ENCODE results near the gene PCDHA1. TPM values are rescaled to one million over a fixed set of nuclear protein-coding genes. Genes with fewer than 3 reads are reported as not detected.
A peak's percentile ranks its signal among the peaks of the same experiment; 100 is the strongest.

The PCDHA1 gene
- polyA plus RNA-seq, 1 donor (not counting 4 experiments of a cell fraction or from before 2014, with no cell fraction given) = 0.03 TPM

DNA sequence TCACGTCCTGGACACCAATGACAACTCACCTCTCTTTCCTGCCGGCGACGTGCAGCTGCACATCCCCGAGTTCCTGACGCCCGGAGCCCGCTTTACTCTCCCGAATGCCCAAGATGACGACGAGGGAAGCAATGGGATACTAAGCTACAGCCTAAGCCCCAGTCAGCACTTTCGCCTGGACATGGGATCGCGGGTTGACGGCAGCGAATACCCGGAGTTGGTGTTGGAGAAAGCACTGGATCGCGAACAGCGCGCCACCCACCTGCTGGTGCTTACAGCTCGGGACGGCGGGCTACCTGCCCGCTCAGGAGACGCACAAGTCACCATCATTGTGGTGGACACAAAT is 141.3 kb downstream of the PCDHA1 start:
- Histone ChIP-seq H3K9ac (ENCODE audit: control insufficient read depth, extremely low read depth, insufficient read depth, low read length) (no peak overlapping the region), H3K36me3 (ENCODE audit: control insufficient read depth in 2 of 2, extremely low read depth in 1 of 2, insufficient read depth in 2 of 2, low read length in 2 of 2) (no peaks in the 10 kb centered on the region), H3K27me3 (ENCODE audit: control insufficient read depth, extremely low read depth, insufficient read depth, low read length) (peaks cover 25% of the 10 kb centered on the region), H3K9me3 (ENCODE audit: control insufficient read depth, low read depth, low read length) (peaks cover 6% of the 10 kb centered on the region), H3K27ac (ENCODE audit: control insufficient read depth, insufficient read depth, low read length) (no peak overlapping the region), H3K79me2 (ENCODE audit: control insufficient read depth, insufficient read depth, low read length) (no peaks in the 10 kb centered on the region), H4K20me1 (ENCODE audit: control insufficient read depth, extremely low read depth, insufficient read depth, low read length) (no peaks in the 10 kb centered on the region), H3K4me2 (ENCODE audit: control insufficient read depth, extremely low read depth, insufficient read depth, low read depth, low read length) (peak overlapping the region; percentile 69), H3K4me3 (ENCODE audit: control insufficient read depth in 2 of 3, extremely low read depth in 1 of 3, insufficient read depth in 2 of 3, low read depth in 1 of 3, low read length in 3 of 3) (peak overlapping the region; percentile 36 to 62 (median 55)), H3K4me1 (ENCODE audit: control insufficient read depth, extremely low read depth, insufficient read depth, low read length) (peaks cover 3% of the 10 kb centered on the region), H3K9me1 (ENCODE audit: control insufficient read depth, extremely low read depth, insufficient read depth, low read length) (no peaks in the 10 kb centered on the region), H2AFZ (ENCODE audit: control insufficient read depth, low read length) (peak overlapping the region; percentile 72)
- TF ChIP-seq, protein P1, sequence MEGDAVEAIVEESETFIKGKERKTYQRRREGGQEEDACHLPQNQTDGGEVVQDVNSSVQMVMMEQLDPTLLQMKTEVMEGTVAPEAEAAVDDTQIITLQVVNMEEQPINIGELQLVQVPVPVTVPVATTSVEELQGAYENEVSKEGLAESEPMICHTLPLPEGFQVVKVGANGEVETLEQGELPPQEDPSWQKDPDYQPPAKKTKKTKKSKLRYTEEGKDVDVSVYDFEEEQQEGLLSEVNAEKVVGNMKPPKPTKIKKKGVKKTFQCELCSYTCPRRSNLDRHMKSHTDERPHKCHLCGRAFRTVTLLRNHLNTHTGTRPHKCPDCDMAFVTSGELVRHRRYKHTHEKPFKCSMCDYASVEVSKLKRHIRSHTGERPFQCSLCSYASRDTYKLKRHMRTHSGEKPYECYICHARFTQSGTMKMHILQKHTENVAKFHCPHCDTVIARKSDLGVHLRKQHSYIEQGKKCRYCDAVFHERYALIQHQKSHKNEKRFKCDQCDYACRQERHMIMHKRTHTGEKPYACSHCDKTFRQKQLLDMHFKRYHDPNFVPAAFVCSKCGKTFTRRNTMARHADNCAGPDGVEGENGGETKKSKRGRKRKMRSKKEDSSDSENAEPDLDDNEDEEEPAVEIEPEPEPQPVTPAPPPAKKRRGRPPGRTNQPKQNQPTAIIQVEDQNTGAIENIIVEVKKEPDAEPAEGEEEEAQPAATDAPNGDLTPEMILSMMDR (optimal IDR thresholded peaks at IDR 0.05 in 1 of 3, IDR thresholded peaks at IDR 0.05 in 1 of 3, conservative IDR thresholded peaks at IDR 0.05 in 1 of 3; ENCODE audit: extremely low read depth in 1 of 3, insufficient read depth in 2 of 3, low read length in 3 of 3) = no peak
- TF ChIP-seq EZH2 (IDR thresholded peaks at IDR 0.05; ENCODE audit: low read length) = peak; percentile 9
- dilution Hi-C loops (cut with MboI; ENCODE audit: extremely low pct_ligation_motif_present, low sequenced_read_pairs) = no loop called here
- DNase-seq (ENCODE audit: low read depth, low spot score) (no peak), FAIRE-seq (no peak)

DNA sequence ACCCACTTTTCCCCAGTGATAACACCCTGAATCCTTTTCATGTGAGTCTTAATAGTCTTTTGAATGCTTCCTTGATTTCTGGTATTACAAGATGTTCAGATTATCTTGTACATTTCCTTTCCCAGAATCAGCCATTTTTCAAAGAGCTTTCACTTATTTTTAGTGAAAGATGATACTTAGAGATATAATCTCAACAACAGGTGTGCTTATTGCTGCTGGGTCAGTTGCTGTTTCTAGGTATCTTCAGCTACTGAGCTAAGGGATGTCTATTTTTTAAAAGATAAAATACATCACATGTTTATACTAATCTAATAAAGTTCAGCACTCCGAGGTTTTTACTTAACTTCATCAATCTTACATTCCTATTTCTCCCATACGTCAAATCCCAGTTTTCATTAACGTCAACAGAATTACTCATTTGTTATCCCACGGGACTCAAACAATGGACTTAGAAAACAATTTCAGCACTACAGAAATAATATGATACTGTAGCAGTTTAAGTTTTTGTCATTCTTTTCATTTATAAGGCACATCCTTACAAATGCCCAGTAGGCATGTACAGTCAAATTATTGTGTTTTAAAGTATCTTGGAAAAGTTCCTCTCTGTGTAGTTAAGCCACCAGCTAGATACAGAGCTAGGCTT is 149.1 kb downstream of the PCDHA1 start:
- FAIRE-seq = no peak
- no peaks in the 10 kb centered on the region for H3K4me1 ChIP-seq (ENCODE audit: control insufficient read depth, extremely low read depth, insufficient read depth, low read length)
- H3K79me2 ChIP-seq (ENCODE audit: control insufficient read depth, insufficient read depth, low read length) = no peaks in the 10 kb centered on the region
- dilution Hi-C loops (cut with MboI; ENCODE audit: extremely low pct_ligation_motif_present, low sequenced_read_pairs) = no loop called here
- no peak overlapping the region for H3K9ac ChIP-seq (ENCODE audit: control insufficient read depth, extremely low read depth, insufficient read depth, low read length)
- TF ChIP-seq, protein P1 (optimal IDR thresholded peaks at IDR 0.05 in 1 of 3, IDR thresholded peaks at IDR 0.05 in 1 of 3, conservative IDR thresholded peaks at IDR 0.05 in 1 of 3; ENCODE audit: extremely low read depth in 1 of 3, insufficient read depth in 2 of 3, low read length in 3 of 3) = no peak
- no peak for TF ChIP-seq EZH2 (IDR thresholded peaks at IDR 0.05; ENCODE audit: low read length)
- H3K9me3 ChIP-seq (ENCODE audit: control insufficient read depth, low read depth, low read length) = no peaks in the 10 kb centered on the region
- H3K4me3 ChIP-seq (ENCODE audit: control insufficient read depth in 2 of 3, extremely low read depth in 1 of 3, insufficient read depth in 2 of 3, low read depth in 1 of 3, low read length in 3 of 3) = no peak overlapping the region
- H3K27ac ChIP-seq (ENCODE audit: control insufficient read depth, insufficient read depth, low read length) = no peak overlapping the region
- no peak for DNase-seq (ENCODE audit: low read depth, low spot score)
- no peaks in the 10 kb centered on the region for H4K20me1 ChIP-seq (ENCODE audit: control insufficient read depth, extremely low read depth, insufficient read depth, low read length)
- no peak overlapping the region for H2AFZ ChIP-seq (ENCODE audit: control insufficient read depth, low read length)
- H3K36me3 ChIP-seq (ENCODE audit: control insufficient read depth in 2 of 2, extremely low read depth in 1 of 2, insufficient read depth in 2 of 2, low read length in 2 of 2) = no peaks in the 10 kb centered on the region
- H3K9me1 ChIP-seq (ENCODE audit: control insufficient read depth, extremely low read depth, insufficient read depth, low read length) = no peaks in the 10 kb centered on the region
- H3K4me2 ChIP-seq (ENCODE audit: control insufficient read depth, extremely low read depth, insufficient read depth, low read depth, low read length) = no peak overlapping the region
- no peaks in the 10 kb centered on the region for H3K27me3 ChIP-seq (ENCODE audit: control insufficient read depth, extremely low read depth, insufficient read depth, low read length)
